Pulmonary artery endothelial cell (primary cell): Measurements from ENCODE around the gene KIF5A. TPM values are rescaled to one million over a fixed set of nuclear protein-coding genes. Genes with fewer than 3 reads are reported as not detected.

Experiments used
- DNase-seq: peaks from one replicate; pipeline ENCODE4 v3.0.0-alpha.2; 2011; ENCODE audit warnings: low read depth, low spot score
- total RNA-seq: library from RNA; depleted of rRNA; stranded (reverse); fragments of >200 nt; gene quantifications from 2 replicates; pipeline ENCODE4 v1.2.3, GENCODE V29; 2014

The KIF5A gene
- total RNA-seq, 1 donor from 2014 or later = under 0.01 TPM

DNA sequence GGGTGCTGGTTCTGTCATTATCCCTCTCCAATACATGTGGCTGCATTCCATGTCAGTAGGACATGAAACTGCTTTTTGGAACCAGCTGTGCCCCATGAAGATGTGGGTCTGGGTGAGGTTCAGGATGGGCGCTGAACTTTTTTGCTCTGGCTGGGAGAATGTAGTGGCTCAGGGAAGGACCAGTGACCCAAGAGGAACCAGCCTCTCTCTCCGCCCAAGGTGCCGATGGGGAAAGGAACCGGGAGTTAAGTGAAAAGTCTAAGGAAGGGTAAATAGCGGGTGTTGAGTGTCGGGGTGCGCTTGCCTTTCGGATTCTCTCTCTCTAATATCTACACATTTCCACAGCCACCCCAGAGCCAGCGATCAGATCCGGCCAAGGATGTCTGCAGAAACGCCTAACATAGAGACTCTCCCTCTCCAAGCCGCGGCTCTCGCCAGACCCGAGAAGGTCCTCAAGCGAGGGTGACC is 69.2 kb downstream of the KIF5A start:
- no peak for DNase-seq

DNA sequence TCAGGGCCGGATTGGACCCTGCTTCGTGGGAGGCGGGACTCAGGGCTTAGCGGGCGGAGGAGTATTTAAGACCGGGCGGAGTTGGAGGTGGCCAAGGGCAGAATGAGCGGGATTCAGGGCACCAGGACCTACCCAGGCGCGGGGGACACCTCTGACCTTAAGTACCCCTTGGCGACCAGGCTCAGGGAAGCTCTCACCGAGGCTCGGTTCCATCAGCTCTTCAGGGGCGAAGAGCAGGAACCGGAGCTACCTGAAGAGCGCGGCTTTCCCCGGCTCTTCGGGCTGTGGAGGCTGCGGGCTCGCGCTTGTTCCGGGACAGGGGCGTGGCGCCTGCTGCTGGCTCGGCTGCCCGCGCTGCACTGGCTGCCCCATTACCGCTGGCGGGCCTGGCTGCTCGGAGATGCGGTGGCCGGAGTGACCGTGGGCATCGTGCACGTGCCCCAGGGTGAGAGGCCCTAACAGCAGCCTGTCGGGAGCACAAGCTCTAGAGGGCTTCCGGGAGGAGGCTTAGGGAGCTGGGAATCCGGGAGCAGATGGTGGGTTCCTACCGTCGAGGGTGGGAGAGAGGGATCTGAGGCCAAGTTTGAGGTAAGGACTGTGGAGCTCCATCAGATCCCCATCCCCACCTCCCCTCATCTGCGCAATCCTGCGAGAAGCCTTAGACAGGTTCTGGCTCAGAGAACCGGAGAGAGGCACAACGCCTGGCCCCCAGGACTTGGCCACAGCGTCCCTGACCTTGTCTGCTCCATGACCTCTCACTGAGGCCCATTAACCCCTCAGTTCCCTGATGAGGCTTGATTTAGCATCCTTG is 69.8 kb downstream of the KIF5A start:
- no peak for DNase-seq

DNA sequence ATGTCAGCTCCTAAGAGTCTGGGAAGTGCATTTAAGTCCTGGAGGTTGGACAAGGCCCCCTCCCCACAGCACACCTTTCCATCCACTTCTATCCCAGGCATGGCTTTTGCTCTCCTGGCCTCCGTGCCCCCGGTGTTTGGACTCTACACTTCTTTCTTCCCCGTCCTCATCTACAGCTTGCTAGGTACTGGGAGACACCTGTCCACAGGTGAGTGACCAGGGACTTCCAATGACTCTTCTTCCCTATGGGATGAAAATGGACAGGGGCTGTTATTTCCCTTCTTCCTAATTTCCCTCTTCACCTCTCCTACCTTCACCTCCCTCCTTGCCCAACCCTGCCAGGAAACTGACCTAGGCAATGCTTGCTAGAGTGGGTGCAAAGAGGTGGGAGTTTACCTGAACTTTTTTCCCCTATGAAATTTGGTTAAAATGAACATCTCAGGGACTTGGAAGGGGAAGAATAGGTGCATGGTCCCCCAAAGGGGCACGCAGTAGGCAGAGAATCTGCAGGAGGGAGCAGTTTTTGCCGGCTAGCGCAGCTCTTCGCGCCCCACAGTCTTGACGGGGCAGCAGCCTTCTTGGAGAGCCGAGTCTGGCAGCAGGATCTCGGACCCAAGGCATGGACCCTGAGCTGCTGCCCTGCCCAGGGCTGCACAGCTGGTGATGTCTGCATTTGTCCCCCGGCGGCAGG is 70.5 kb downstream of the KIF5A start:
- DNase-seq = no peak

DNA sequence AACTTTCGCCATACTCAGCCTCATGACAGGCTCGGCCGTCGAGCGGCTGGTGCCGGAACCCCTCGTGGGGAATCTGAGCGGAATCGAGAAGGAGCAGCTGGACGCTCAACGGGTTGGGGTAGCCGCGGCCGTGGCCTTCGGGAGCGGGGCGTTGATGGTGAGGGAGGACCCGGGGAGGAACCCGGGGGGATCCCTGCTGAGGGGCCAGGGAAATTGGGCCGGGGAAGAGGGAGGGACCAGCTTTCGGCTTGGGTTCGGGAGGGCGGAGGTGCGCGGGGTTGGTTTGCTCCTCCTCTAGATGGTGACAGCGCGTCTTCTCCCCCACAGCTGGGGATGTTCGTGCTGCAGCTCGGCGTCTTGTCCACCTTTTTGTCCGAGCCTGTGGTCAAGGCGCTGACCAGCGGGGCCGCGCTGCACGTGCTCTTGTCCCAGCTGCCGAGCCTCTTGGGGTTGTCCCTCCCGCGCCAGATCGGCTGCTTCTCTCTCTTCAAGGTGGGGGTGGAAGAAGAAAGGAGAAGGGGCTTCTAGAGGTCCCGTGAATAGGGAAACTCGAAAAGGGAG is 71.2 kb downstream of the KIF5A start:
- no peak for DNase-seq

DNA sequence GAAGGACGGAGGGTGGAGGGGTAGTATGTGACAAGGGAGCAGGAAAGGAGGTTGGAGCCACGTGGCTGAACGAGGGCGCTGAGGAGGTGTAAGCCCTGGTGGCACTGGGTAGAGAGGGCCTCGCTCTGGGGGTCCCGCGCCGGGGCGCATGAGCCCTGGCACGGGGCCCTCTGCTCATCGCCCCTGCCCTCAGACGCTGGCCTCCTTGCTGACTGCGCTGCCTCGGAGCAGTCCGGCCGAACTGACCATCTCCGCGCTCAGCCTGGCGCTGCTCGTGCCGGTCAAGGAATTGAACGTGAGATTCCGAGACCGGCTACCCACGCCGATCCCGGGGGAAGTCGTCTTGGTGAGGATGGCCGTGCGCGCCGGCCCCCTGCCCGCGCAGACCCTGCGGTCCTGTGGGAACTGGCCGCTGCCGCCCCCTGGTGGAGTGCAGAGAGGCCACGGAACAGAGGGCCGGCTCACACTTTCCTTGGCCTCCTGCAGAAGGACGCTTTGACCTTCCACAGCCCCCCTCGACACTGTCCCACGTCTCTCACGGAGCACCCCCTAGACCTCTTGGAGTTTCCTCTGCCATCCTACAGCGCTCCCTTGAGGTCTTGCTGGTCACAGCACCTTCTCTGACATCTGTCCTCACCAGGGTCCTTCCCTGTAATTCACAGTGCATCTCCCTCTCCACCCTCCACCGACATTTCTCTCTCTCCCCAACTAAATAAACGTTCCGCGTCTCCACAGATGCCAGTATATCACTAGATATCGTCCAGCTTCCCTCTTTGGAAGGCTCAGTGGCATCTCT is 71.9 kb downstream of the KIF5A start:
- no peak for DNase-seq

DNA sequence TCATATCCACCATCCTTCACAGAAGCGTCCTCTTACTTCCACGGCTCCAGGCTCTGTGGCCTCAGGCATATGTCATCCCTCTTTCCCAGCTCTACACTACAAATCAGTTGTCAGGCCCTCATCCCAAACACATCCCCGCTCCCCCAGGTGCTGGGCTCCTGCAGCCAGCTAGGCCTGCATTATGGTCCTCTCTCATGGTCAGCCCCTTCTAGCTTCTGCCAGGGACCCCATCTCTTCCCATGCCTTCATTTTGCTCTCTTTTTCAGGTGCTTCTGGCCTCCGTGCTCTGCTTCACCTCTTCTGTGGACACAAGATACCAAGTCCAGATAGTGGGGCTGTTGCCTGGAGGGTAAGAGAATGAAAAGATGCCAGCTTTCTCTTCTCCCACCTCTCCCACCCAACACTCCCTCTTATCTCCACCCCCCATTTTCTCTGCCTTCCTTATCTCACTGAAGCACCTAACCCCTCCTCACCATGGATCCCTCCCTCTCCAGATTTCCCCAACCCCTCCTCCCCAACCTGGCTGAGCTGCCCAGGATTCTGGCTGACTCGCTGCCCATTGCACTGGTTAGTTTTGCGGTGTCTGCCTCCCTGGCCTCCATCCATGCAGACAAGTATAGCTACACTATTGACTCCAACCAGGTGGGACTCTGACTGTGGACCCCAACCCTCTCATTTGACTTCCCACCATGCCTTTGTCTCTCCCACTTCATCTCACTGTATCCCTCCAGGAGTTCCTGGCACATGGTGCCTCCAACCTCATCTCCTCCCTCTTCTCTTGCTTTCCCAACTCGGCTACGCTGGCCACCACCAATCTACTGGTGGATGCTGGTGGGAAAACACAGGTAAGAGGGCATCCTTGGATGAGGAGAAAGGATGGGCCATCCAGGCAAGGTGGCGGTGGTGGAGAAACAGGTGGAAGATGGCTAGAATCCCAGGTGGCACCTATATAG is 72.7 kb downstream of the KIF5A start:
- DNase-seq = no peak

DNA sequence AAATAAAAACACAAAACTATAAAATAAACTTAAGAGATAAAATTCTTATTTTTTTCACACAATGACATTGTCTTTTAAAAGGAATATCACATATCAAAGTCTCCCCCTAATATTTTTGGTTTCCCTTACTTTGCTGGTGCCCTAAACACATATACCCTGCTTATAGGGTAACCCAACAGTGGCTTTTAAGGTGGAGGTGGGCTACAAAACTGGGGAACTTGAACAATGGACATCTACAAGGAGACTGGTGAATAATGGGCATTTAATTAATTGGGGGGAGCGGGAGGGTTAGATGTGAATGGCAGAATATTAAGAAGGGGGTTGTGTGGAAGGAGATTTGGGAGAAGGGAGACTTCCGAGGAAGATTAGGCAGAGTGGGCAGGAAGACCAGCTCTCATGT is 73.5 kb downstream of the KIF5A start:
- DNase-seq = no peak

DNA sequence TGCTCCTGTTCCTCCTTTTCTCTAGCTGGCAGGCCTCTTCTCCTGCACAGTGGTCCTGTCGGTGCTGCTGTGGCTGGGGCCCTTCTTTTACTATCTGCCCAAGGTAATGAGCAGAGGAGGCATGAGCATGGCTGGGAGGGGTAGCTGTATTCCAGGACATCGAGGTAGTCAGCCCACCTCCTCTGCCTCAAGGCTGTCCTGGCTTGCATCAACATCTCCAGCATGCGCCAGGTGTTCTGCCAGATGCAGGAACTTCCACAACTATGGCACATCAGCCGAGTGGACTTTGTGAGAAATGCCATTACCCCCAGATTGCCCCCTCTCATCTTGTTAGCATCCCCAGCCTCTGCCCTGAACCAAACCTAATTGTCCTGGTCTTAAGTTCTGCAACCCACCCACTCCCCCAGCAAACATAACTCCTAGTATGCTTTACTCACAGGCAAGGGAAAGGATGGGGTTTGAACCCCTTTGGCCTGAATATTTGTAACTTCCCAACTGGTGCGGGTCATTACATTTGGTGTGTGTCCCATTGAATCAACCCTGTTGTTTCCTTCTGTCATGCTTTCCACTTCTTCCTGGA is 74.1 kb downstream of the KIF5A start:
- DNase-seq = no peak

DNA sequence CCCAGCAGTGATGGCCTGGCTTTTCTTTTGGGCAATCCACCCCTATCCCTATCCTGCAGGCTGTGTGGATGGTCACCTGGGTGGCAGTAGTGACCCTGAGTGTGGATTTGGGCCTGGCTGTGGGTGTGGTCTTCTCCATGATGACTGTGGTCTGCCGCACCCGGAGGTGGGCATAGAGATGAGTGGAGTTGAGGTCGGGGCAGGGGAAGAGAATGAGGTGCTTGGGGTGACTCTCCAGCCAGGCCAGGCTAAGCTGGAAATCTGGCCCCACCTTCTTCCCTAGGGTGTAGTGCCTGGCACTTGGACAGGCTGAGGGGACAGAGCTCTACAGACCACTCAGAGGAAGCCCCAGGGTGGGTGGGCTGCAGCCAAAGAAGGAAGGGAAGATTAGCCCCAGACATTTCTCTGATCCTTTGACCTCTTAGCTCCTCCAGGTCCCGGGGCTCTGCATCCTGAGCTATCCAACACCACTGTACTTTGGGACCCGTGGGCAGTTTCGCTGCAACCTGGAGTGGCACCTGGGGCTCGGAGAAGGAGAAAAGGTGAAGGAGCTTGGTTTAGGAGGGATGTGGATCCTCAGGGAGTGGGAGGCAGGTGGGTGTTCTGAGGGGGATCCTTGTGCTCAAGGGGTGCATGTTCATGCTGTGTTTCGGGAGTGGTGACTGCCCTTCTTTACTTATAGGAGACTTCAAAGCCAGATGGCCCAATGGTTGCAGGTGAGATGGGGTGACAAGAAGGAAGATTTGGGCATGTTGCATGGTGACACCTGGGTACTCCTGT is 74.8 kb downstream of the KIF5A start:
- DNase-seq = no peak

DNA sequence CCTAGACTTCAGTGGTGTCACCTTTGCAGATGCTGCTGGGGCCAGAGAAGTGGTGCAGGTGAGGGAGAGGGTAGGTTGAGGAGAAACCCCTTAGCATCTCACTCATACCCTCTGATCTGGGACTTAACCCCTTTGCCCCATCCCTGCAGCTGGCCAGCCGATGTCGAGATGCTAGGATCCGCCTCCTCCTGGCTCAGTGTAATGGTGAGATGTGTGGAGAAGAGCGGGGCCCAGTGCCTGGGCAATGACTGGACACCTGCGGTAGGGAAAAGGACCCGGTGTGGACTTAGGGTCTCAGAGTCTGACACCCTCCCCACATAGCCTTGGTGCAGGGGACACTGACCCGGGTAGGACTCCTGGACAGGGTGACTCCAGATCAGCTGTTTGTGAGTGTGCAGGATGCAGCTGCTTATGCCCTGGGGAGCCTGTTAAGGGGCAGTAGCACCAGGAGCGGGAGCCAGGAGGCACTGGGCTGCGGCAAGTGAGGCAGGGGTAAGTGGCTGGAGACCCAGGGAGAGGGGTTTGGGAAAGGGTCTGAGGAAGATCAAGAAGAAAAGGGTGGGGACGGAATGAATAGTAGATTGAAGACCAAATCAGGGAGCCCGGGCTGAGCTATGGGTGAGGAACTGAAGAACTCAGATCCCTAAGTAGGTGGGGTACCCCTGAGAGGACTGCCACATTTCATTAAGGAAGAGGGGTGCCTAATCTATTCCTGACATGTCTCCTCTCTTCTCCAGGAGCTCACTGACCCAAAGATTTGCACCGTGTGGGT is 75.6 kb downstream of the KIF5A start:
- DNase-seq = no peak

DNA sequence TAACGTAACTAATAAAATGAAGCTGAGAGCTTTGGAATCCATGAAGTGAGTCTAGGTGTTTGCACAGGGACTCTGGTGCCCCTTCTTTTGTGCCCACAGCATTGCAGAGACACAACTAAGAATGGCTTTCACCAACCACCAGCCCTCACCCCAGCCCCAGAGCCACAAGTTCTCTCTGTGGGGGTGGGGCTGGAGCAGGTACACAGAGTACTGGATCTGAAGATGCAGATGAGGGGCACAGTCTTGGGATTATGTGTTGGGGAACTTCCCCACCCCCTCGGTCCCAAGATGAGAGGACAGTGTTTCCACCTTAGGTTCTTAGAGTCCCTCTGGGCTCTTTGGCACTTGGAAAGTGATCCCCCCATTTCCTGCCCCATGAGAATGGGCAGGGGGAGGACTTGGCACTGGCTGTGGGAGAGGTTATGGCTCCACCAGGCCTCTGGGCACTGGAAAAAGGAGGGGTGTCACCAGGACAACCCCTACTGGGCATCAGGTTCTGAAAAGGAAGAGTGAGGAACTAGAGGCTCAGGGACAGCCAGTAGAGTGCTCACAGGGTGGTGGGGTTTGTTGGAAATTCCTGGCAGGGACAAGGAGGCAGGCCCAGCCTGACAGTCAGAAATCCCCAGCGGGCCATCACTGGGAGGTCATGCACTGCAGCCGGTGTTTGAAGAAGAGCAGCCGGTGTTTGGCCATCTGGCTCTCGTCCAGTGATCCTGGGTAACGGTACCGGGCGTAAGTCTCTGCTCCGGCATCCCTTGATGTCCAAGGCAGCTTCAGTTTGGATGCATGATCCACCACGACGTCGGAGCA is 76.5 kb downstream of the KIF5A start:
- no peak for DNase-seq

DNA sequence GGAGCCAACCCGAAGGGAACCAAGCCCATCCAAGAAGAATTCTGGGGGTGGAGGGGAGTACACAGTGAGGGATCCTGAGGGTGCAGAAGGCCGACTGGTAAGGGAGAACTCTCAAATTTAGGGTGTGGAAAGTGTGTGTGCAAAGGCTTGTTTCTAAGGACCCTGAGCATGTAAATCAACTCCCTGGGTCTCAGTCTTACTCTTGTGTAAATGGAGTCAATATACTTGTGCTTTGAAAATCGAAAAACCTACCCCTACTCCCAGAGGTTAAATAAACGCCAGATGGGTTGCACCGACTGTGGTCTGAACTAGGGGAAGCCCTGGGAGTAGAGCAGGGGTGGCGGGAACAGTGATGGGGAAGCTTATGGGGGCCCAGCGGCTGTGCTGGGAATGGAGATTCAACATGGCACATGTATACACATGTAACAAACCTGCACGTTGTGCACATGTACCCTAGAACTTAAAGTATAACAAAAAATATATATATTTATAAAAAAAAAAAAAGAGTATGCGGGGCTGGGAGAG is 77.1 kb downstream of the KIF5A start:
- no peak for DNase-seq

DNA sequence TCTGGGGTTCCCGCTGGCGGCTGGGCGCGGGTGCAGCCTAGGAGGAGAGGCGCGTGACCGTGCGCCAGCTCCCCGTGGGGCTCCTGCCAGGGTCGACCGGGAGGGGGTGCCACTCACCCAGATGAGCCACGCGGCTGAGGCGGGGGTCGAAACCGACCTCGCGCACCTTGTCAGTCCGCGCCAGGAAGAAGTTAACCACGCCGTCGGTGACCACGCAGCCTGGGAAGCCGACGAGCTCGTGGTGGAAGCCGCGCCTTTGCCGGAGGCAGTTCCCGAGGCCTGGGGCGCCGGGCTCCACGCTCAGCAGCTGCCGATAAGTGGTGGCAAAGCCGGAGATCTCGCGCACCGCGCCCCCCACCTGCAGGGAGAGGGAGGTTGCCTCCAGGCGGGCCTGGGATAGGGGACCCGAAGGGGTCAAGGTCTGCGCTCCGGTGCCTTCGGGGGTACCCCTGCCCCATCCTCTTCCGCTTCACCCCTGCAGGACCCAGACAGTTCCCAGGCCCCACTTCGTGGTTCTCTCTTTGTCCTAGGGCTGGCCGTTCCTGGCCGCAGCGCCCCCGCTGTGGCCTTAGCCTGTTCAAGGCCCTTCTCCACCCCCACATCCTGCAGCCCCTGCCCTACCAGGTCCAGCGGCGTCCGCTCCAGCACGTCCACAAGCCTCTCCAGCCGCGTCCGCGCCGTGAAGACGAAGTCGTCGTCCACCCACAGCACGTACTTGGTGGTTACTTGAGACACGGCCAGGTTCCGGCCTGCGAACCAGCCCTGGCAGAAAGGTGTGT is 77.8 kb downstream of the KIF5A start:
- no peak for DNase-seq

DNA sequence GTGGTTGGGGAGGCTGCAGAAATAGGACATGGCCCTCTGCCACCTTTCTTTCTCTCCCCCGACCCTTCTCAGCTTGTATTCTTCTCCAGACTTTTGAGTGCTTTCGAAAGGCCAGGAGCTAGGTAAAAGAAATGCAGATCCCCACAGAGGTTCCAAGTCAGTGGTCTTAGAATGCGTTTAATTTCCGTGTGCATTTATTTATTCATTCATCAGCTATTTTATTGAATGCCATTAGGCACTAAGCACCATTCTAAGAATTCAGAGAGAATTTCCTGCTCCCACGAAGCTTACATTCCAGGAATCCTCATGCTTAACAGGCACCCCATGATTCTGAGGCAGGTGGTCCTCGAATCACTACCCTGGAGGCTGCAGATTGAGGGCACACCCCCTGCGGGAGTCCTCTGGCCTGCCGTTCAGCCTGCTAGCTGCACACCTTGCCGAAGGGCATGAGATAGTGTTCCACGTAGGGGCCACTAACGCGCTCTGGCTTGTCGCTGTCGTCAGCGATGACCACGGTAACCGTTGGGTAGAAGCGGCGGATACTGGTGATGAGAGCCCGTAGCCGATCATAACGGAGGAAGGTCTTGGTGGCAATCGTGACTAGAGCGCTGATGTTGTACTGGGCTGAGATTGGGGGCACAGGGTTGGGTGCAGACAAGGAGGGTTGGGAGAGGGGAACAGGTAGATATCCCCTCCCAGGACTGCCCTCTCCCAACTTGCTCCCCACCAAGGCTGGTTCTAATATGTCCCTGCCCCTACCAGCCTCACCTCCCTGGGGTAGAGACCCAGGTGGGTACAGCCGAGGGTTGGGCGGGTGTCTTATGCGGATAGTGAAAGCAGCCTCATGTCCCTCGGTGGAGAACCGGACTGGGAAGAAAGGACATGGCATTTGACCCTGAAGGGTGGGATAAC is 78.7 kb downstream of the KIF5A start:
- DNase-seq = no peak

DNA sequence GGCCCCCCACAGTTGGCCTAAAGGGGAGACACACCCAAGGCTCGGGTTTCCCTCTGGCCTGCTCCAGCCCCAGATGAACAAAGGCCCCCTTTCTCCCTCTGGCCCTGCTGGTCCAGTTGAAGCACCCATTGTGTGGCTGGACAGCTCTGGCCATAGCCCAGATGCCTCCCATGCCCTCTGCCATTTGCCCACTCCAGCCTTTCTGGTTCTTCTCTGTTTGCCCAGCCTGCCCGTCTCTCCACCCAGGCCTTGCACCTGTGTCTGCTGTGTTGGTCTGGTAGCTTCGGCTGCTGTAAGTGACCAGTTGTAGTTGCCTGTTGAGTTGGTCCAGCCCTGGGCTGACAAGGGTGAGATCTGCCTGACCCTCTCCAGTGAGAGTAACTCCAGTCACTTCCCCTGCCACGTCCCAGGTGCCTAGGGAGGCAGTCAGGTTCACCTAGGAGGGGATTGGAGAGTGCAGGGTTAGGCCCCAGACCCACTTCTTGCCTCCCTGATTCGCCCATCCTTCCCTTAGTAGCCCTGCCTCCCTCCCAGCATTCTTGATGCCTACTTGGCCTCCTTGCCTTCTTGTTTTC is 80.1 kb downstream of the KIF5A start:
- DNase-seq = no peak
